B cell (primary cell): ENCODE measurements around the gene MTUS2.

Experiments
- CTCF ChIP-seq: fragments of 200-600 bp; IDR thresholded peaks from one replicate; pipeline ENCODE4 v1.8.0; 2022; ENCODE audit warnings: antibody characterized with exemption, mild to moderate bottlenecking
- EZH2 ChIP-seq: IDR thresholded peaks from 2 replicates; pipeline ENCODE4 v1.6.1; 2012; ENCODE audit warnings: borderline replicate concordance, low read depth, mild to moderate bottlenecking, moderate library complexity, low read length; ENCODE audit not compliant: insufficient read depth, poor library complexity, severe bottlenecking

- TF ChIP-seq CTCF = no peak
- TF ChIP-seq EZH2 = no peak
Measured at GRCh38 chr13:29473166-29473565, 653.0 kb downstream of the MTUS2 start.
